A673 (cell line): ENCODE measurements around the gene GNA15. TPM values are rescaled to one million over a fixed set of nuclear protein-coding genes. Genes with fewer than 3 reads are reported as not detected.

Source experiments
- BruUV-seq: library from RNA; stranded (reverse); fragments of 400-500 nt; replicated peaks from 2 replicates; lab custom pipeline; 2021; lab: Mats Ljungman, UMichigan
- CTCF ChIA-PET: fragments of 300-600 bp; sonication (Branson Sonifier 250); formaldehyde crosslinking; loops from one replicate; lab custom pipeline; 2022; ENCODE audit warnings: antibody characterized with exemption; lab: Charles Lee
- POLR2A ChIA-PET: fragments of 300-600 bp; sonication (Branson Sonifier 250); formaldehyde crosslinking; loops from one replicate; lab custom pipeline; 2022; ENCODE audit warnings: antibody characterized with exemption; ENCODE audit not compliant: low non-redundant PET; lab: Charles Lee
- DNase-seq: peaks from one replicate; pipeline ENCODE4 v3.0.0-alpha.2; 2015; ENCODE audit warnings: low spot score
- H3K27ac ChIP-seq: fragments of 200-600 bp; sonication (generic); 2 replicates; pipeline ENCODE4 v1.5.1; 2016; ENCODE audit warnings: mixed run types, low read depth, mild to moderate bottlenecking, mixed read lengths, antibody characterized with exemption, low read length; ENCODE audit not compliant: poor library complexity, severe bottlenecking
- H3K27me3 ChIP-seq: fragments of 200-600 bp; sonication (generic); replicated peaks from 2 replicates; pipeline ENCODE4 v1.6.1; 2017; ENCODE audit warnings: mixed run types, low read depth, mild to moderate bottlenecking, mixed read lengths, antibody characterized with exemption, low read length; ENCODE audit not compliant: insufficient read depth, poor library complexity
- H3K36me3 ChIP-seq: fragments of 200-600 bp; sonication (generic); 2 replicates; pipeline ENCODE4 v1.6.1; 2016; ENCODE audit warnings: mixed run types, mild to moderate bottlenecking, mixed read lengths, antibody characterized with exemption, low read length; ENCODE audit not compliant: insufficient read depth, poor library complexity, severe bottlenecking
- H3K4me1 ChIP-seq: fragments of 200-600 bp; sonication (generic); 2 replicates; pipeline ENCODE4 v1.6.1; 2017; ENCODE audit warnings: mixed run types, mild to moderate bottlenecking, mixed read lengths, antibody characterized with exemption, low read length; ENCODE audit not compliant: insufficient read depth, poor library complexity, severe bottlenecking
- H3K4me3 ChIP-seq: fragments of 200-600 bp; sonication (generic); 2 replicates; pipeline ENCODE4 v1.5.1; 2016; ENCODE audit warnings: low read depth, mixed run types, mild to moderate bottlenecking, mixed read lengths, low read length; ENCODE audit not compliant: poor library complexity, severe bottlenecking
- H3K9me3 ChIP-seq: fragments of 200-600 bp; sonication (generic); 2 replicates; pipeline ENCODE4 v1.6.1; 2016; ENCODE audit warnings: mixed run types, low read depth, mild to moderate bottlenecking, mixed read lengths, antibody characterized with exemption, low read length; ENCODE audit not compliant: poor library complexity, severe bottlenecking
- EZH2 ChIP-seq: fragments of 200-600 bp; sonication (generic); IDR thresholded peaks from 2 replicates; pipeline ENCODE4 v1.6.1; 2017; ENCODE audit warnings: borderline replicate concordance, low read depth, mild to moderate bottlenecking, mixed read lengths, antibody characterized with exemption, low read length; ENCODE audit not compliant: poor library complexity, severe bottlenecking
- intact Hi-C: fragments of 100-400 bp; cut with micrococcal nuclease; formaldehyde crosslinking; loops from one replicate; pipeline ENCODE4 v1.10.0; 2022; ENCODE audit not compliant: unreplicated experiment
- total RNA-seq: library from RNA; stranded (reverse); gene quantifications from 2 replicates; pipeline ENCODE4 v1.2.3, GENCODE V29; 2021
- TF ChIP-seq, protein P1 (sequence below): fragments of 300-800, 200-600 bp; sonication (generic); conservative IDR thresholded peaks from 2 replicates; pipeline ENCODE4 v1.5.1; 2017; ENCODE audit warnings: low read depth, mild to moderate bottlenecking, antibody characterized with exemption, low read length, moderate library complexity, mixed read lengths

Gene GNA15
- total RNA-seq, 1 experiment from 2014 or later, result 0.26 TPM

DNA sequence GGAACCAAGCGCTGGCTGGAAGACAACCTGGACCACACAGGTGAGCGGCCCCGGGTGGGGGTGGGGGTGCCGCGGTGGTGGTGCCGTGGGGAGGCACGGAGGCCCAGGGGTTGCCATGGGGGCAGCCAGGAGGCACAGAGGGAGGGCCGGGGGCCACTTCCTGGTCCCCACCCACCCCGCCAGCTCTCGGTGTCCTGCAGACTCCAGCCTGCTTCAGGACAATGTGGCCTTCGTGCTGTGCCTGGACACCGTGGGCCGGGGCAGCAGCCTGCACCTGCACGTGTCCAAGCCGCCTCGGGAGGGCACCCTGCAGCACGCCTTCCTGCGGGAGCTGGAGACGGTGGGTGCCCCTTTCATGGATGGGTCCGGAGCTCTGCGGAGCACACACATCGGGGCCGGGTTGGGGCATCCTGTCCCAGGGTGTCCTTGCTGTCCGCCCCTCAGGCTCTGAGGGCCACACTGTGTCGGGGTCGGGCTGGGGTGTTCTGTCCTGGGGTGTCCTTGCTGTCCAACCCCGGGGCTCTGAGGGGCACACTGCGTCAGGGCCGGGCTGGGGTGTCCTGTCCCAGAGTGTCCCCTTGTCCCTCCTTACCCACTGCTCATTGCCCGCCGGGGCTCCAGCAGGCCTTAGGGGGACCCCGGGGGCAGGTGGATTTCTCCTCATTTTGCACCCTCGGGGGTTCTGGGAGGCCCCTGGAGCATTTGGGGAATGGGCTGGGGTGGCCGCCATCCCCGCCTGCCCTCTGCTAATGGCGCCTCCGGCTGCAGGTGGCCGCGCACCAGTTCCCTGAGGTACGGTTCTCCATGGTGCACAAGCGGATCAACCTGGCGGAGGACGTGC is 68.2 kb downstream of the GNA15 start:
- Histone ChIP-seq H3K9me3 (no peaks in the 10 kb centered on the region), H3K4me1 (no peaks in the 10 kb centered on the region), H3K4me3 (no peak overlapping the region), H3K27me3 (no peaks in the 10 kb centered on the region), H3K27ac (no peak overlapping the region), H3K36me3 (peaks cover 31% of the 10 kb centered on the region)
- DNase-seq, result no peak
- TF ChIP-seq EZH2, result no peak
- intact Hi-C loops, result no loop called here
- no TSS peak for BruUV-seq
- ChIA-PET CTCF (interaction anchor here (0.5 to 0.7 kb wide), 2 partner anchors 83 to 102 kb away, joined by 3 read pairs; no protein-coding TSS in a partner anchor), POLR2A (interaction anchor here (0.7 kb wide), 1 partner anchor 551 kb away, joined by 5 read pairs; no protein-coding TSS in a partner anchor)

- Histone ChIP-seq H3K4me3 (no peak overlapping the region), H3K27ac (no peak overlapping the region), H3K36me3 (peaks cover 31% of the 10 kb centered on the region), H3K9me3 (no peaks in the 10 kb centered on the region), H3K4me1 (no peaks in the 10 kb centered on the region), H3K27me3 (no peaks in the 10 kb centered on the region)
- ChIA-PET POLR2A (no interaction called here), CTCF (no interaction called here)
- no peak for DNase-seq
- BruUV-seq, result no TSS peak
- intact Hi-C loops, result no loop called here
- TF ChIP-seq, protein P1, sequence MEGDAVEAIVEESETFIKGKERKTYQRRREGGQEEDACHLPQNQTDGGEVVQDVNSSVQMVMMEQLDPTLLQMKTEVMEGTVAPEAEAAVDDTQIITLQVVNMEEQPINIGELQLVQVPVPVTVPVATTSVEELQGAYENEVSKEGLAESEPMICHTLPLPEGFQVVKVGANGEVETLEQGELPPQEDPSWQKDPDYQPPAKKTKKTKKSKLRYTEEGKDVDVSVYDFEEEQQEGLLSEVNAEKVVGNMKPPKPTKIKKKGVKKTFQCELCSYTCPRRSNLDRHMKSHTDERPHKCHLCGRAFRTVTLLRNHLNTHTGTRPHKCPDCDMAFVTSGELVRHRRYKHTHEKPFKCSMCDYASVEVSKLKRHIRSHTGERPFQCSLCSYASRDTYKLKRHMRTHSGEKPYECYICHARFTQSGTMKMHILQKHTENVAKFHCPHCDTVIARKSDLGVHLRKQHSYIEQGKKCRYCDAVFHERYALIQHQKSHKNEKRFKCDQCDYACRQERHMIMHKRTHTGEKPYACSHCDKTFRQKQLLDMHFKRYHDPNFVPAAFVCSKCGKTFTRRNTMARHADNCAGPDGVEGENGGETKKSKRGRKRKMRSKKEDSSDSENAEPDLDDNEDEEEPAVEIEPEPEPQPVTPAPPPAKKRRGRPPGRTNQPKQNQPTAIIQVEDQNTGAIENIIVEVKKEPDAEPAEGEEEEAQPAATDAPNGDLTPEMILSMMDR, result no peak
- TF ChIP-seq EZH2, result no peak
These were observed 68.9 kb downstream of the GNA15 start for GRCh38 chr19:3204646-3205275.

DNA sequence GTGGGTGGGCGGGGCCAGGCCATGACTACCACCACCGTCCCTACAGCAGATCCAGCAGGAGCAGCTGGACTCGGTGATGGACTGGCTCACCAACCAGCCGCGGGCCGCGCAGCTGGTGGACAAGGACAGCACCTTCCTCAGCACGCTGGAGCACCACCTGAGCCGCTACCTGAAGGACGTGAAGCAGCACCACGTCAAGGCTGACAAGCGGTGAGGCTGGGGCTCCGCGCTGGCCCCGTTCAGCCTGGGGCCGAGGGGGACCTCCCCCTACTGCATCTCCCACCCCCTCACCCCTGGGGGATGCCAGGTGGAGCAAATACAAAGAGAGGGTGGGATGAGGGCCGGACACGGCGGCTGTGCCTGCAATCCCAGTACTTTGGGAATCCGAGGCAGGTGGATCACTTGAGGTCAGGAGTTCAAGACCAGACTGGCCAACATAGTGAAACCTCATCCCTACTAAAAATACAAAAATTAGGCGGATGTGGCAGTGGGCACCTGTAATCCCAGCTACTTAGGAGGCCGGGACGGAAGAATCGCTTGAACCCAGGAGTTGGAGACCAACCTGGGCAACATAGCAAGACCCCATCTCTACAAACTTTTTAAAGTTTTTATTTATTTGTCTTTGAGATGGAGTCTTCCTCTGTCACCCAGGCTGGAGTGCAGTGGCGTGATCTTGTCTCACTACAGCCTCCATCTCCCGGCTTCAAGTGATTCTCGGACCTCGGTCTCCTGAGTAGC is 70.6 kb downstream of the GNA15 start:
- ChIA-PET POLR2A (no interaction called here), CTCF (no interaction called here)
- TF ChIP-seq, protein P1, result no peak
- Histone ChIP-seq H3K27ac (no peak overlapping the region), H3K4me3 (no peak overlapping the region), H3K36me3 (peaks cover 31% of the 10 kb centered on the region), H3K9me3 (no peaks in the 10 kb centered on the region), H3K4me1 (no peaks in the 10 kb centered on the region), H3K27me3 (no peaks in the 10 kb centered on the region)
- intact Hi-C loops, result no loop called here
- DNase-seq, result no peak
- BruUV-seq, result no TSS peak
